ENCODE measurements around the gene KCNMA1. TPM values are rescaled to one million over a fixed set of nuclear protein-coding genes. Genes with fewer than 3 reads are reported as not detected.

Gene KCNMA1
- total RNA-seq, 1 experiment from 2014 or later, result not detected

- no peak for DNase-seq (ENCODE audit: low read depth, low spot score)
- in situ Hi-C loops (cut with HindIII; ENCODE audit: low pct_unique_long_range_greater_than_20kb, low sequenced_read_pairs), result no loop called here
Measured at GRCh38 chr10:77191324-77192049, 446.1 kb downstream of the KCNMA1 start.

- in situ Hi-C loops (cut with HindIII; ENCODE audit: low pct_unique_long_range_greater_than_20kb, low sequenced_read_pairs), result no loop called here
- no peak for DNase-seq (ENCODE audit: low read depth, low spot score)
Measured at GRCh38 chr10:77190291-77190690, 447.3 kb downstream of the KCNMA1 start.

GRCh38 chr10:77189520-77189919, 448.1 kb downstream of the KCNMA1 start:
- no peak for DNase-seq (ENCODE audit: low read depth, low spot score)
- in situ Hi-C loops (cut with HindIII; ENCODE audit: low pct_unique_long_range_greater_than_20kb, low sequenced_read_pairs), result no loop called here

- in situ Hi-C loops (cut with HindIII; ENCODE audit: low pct_unique_long_range_greater_than_20kb, low sequenced_read_pairs), result no loop called here
- no peak for DNase-seq (ENCODE audit: low read depth, low spot score)
Measured at GRCh38 chr10:77189075-77189474, 448.5 kb downstream of the KCNMA1 start.

GRCh38 chr10:77188521-77188920, 449.1 kb downstream of the KCNMA1 start:
- no peak for DNase-seq (ENCODE audit: low read depth, low spot score)
- in situ Hi-C loops (cut with HindIII; ENCODE audit: low pct_unique_long_range_greater_than_20kb, low sequenced_read_pairs), result no loop called here

- in situ Hi-C loops (cut with HindIII; ENCODE audit: low pct_unique_long_range_greater_than_20kb, low sequenced_read_pairs), result no loop called here
- DNase-seq (ENCODE audit: low read depth, low spot score), result no peak
Measured at GRCh38 chr10:77188000-77188395, 449.6 kb downstream of the KCNMA1 start.

GRCh38 chr10:77187376-77187999, 450.1 kb downstream of the KCNMA1 start:
- in situ Hi-C loops (cut with HindIII; ENCODE audit: low pct_unique_long_range_greater_than_20kb, low sequenced_read_pairs), result no loop called here
- no peak for DNase-seq (ENCODE audit: low read depth, low spot score)

GRCh38 chr10:77186936-77187335, 450.7 kb downstream of the KCNMA1 start:
- no peak for DNase-seq (ENCODE audit: low read depth, low spot score)

GRCh38 chr10:77185696-77186095, 451.9 kb downstream of the KCNMA1 start:
- DNase-seq (ENCODE audit: low read depth, low spot score), result no peak
- in situ Hi-C loops (cut with HindIII; ENCODE audit: low pct_unique_long_range_greater_than_20kb, low sequenced_read_pairs), result no loop called here

More at GRCh38 chr10:77186936-77187335, 450.7 kb downstream of the KCNMA1 start:
- in situ Hi-C loops (cut with HindIII; ENCODE audit: low pct_unique_long_range_greater_than_20kb, low sequenced_read_pairs), result no loop called here

GRCh38 chr10:77182803-77183202, 454.8 kb downstream of the KCNMA1 start:
- in situ Hi-C loops (cut with HindIII; ENCODE audit: low pct_unique_long_range_greater_than_20kb, low sequenced_read_pairs), result no loop called here
- DNase-seq (ENCODE audit: low read depth, low spot score), result no peak

GRCh38 chr10:77180794-77181193, 456.8 kb downstream of the KCNMA1 start:
- in situ Hi-C loops (cut with HindIII; ENCODE audit: low pct_unique_long_range_greater_than_20kb, low sequenced_read_pairs), result no loop called here
- no peak for DNase-seq (ENCODE audit: low read depth, low spot score)

GRCh38 chr10:77180104-77180503, 457.5 kb downstream of the KCNMA1 start:
- no peak for DNase-seq (ENCODE audit: low read depth, low spot score)
- in situ Hi-C loops (cut with HindIII; ENCODE audit: low pct_unique_long_range_greater_than_20kb, low sequenced_read_pairs), result no loop called here

- in situ Hi-C loops (cut with HindIII; ENCODE audit: low pct_unique_long_range_greater_than_20kb, low sequenced_read_pairs), result no loop called here
- DNase-seq (ENCODE audit: low read depth, low spot score), result no peak
Measured at GRCh38 chr10:77179015-77179695, 458.5 kb downstream of the KCNMA1 start.

- DNase-seq (ENCODE audit: low read depth, low spot score), result no peak
- in situ Hi-C loops (cut with HindIII; ENCODE audit: low pct_unique_long_range_greater_than_20kb, low sequenced_read_pairs), result no loop called here
Measured at GRCh38 chr10:77177589-77177988, 460.0 kb downstream of the KCNMA1 start.

- in situ Hi-C loops (cut with HindIII; ENCODE audit: low pct_unique_long_range_greater_than_20kb, low sequenced_read_pairs), result no loop called here
Measured at GRCh38 chr10:77177161-77177560, 460.4 kb downstream of the KCNMA1 start.

GRCh38 chr10:77176232-77176631, 461.4 kb downstream of the KCNMA1 start:
- DNase-seq (ENCODE audit: low read depth, low spot score), result no peak
- in situ Hi-C loops (cut with HindIII; ENCODE audit: low pct_unique_long_range_greater_than_20kb, low sequenced_read_pairs), result no loop called here

More at GRCh38 chr10:77177161-77177560, 460.4 kb downstream of the KCNMA1 start:
- DNase-seq (ENCODE audit: low read depth, low spot score), result no peak

- DNase-seq (ENCODE audit: low read depth, low spot score), result no peak
- in situ Hi-C loops (cut with HindIII; ENCODE audit: low pct_unique_long_range_greater_than_20kb, low sequenced_read_pairs), result no loop called here
Measured at GRCh38 chr10:77175631-77176222, 461.9 kb downstream of the KCNMA1 start.
